IPS-20b (cell line): Measurements from ENCODE around the gene IER3.

Experiments used
- H3K27ac ChIP-seq: one replicate; pipeline ENCODE4 v1.5.1; 2013; ENCODE audit warnings: low read length
- H3K27me3 ChIP-seq: 2 replicates; pipeline ENCODE4 v1.6.1; 2013; ENCODE audit warnings: mild to moderate bottlenecking, low read length, inconsistent platforms; ENCODE audit not compliant: insufficient read depth
- H3K36me3 ChIP-seq: 2 replicates; pipeline ENCODE4 v1.6.1; 2013; ENCODE audit warnings: low read depth, mild to moderate bottlenecking, inconsistent platforms, low read length, moderate library complexity; ENCODE audit not compliant: insufficient read depth
- H3K4me1 ChIP-seq: 2 replicates; pipeline ENCODE4 v1.6.1; 2013; ENCODE audit warnings: mild to moderate bottlenecking, control low read depth, inconsistent platforms, low read length, moderate library complexity; ENCODE audit not compliant: insufficient read depth
- H3K4me3 ChIP-seq: 2 replicates; pipeline ENCODE4 v1.5.1; 2013; ENCODE audit warnings: mild to moderate bottlenecking, low read length, inconsistent platforms
- H3K9ac ChIP-seq: 2 replicates; pipeline ENCODE4 v1.6.1; 2013; ENCODE audit warnings: low read depth, mild to moderate bottlenecking, inconsistent platforms, low read length, moderate library complexity
- H3K9me3 ChIP-seq: 2 replicates; pipeline ENCODE4 v1.6.1; 2013; ENCODE audit warnings: mild to moderate bottlenecking, low read depth, low read length, inconsistent platforms; ENCODE audit not compliant: insufficient read depth

The IER3 gene

GRCh38 chr6:30742316-30743098 lies 1.8 kb downstream of the IER3 start, which contains the start of gene FLOT1:
Gene FLOT1 (minus strand): TSS chr6:30742687. CDS start chr6:30742189, 498 bp downstream.
- Histone ChIP-seq H3K27ac (peak within 1 kb of the TSS; percentile 82), H3K9me3 (no peaks in the 10 kb centered on the region), H3K4me1 (peaks cover 9% of the 10 kb centered on the region; the same call in 1 of the 2 replicates), H3K27me3 (peaks cover 8% of the 10 kb centered on the region; the same call in 1 of the 2 replicates), H3K9ac (peak within 1 kb of the TSS; percentile 90), H3K4me3 (peak within 1 kb of the TSS; percentile 96), H3K36me3 (peaks cover 39% of the 10 kb centered on the region)

GRCh38 chr6:30741789-30742315 lies 2.5 kb downstream of the IER3 start:
- Histone ChIP-seq H3K36me3 (peaks cover 45% of the 10 kb centered on the region), H3K4me3 (peak overlapping the region; percentile 96), H3K9ac (peak overlapping the region; percentile 90), H3K27me3 (peaks cover 8% of the 10 kb centered on the region; the same call in 1 of the 2 replicates), H3K9me3 (no peaks in the 10 kb centered on the region), H3K27ac (peak overlapping the region; percentile 82), H3K4me1 (peaks cover 9% of the 10 kb centered on the region; the same call in 1 of the 2 replicates)

- Histone ChIP-seq H3K4me3 (peak overlapping the region; percentile 96), H3K36me3 (peaks cover 47% of the 10 kb centered on the region), H3K9ac (peak overlapping the region; percentile 90; the same call in 1 of the 2 replicates), H3K27ac (no peak overlapping the region), H3K27me3 (peaks cover 8% of the 10 kb centered on the region; the same call in 1 of the 2 replicates), H3K9me3 (no peaks in the 10 kb centered on the region), H3K4me1 (peaks cover 9% of the 10 kb centered on the region; the same call in 1 of the 2 replicates)
These were observed 3.1 kb downstream of the IER3 start for GRCh38 chr6:30741063-30741779.

DNA sequence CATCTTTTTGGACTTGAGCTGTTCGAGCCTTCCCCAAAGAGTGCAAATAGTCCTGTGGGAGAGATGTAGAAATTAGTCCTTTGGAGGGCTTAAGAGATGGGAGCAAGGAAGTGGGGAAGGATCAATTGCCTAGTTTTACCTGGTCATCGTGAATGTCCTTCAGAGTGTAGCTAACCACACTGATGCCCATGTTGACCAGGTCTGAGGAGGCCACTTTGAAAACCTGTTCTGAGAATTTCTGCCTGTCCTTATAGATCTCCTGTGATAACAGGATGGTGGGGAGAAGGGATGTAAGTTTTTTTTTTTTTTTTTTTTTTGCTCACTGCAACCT lies 3.8 kb downstream of the IER3 start:
- peaks cover 55% of the 10 kb centered on the region for H3K36me3 ChIP-seq
- H3K27ac ChIP-seq, result no peak overlapping the region
- H3K4me3 ChIP-seq, result no peak overlapping the region
- H3K9me3 ChIP-seq, result no peaks in the 10 kb centered on the region
- H3K27me3 ChIP-seq, result peaks cover 8% of the 10 kb centered on the region; the same call in 1 of the 2 replicates
- H3K9ac ChIP-seq, result no peak overlapping the region
- peaks cover 9% of the 10 kb centered on the region; the same call in 1 of the 2 replicates for H3K4me1 ChIP-seq

GRCh38 chr6:30738532-30738931 lies 5.8 kb downstream of the IER3 start:
- H3K4me3 ChIP-seq, result no peak overlapping the region
- peaks cover 4% of the 10 kb centered on the region; the same call in 1 of the 2 replicates for H3K27me3 ChIP-seq
- peaks cover 5% of the 10 kb centered on the region; the same call in 1 of the 2 replicates for H3K4me1 ChIP-seq
- H3K9ac ChIP-seq, result no peak overlapping the region
- no peaks in the 10 kb centered on the region for H3K9me3 ChIP-seq
- H3K36me3 ChIP-seq, result peaks cover 71% of the 10 kb centered on the region
- no peak overlapping the region for H3K27ac ChIP-seq

GRCh38 chr6:30735668-30736314 lies 8.6 kb downstream of the IER3 start:
- Histone ChIP-seq H3K27ac (no peak overlapping the region), H3K9ac (no peak overlapping the region), H3K36me3 (peaks cover 83% of the 10 kb centered on the region), H3K4me1 (no peaks in the 10 kb centered on the region), H3K27me3 (no peaks in the 10 kb centered on the region), H3K9me3 (no peaks in the 10 kb centered on the region), H3K4me3 (no peak overlapping the region)

- H3K4me3 ChIP-seq, result no peak overlapping the region
- H3K27ac ChIP-seq, result no peak overlapping the region
- no peaks in the 10 kb centered on the region for H3K27me3 ChIP-seq
- no peak overlapping the region for H3K9ac ChIP-seq
- no peaks in the 10 kb centered on the region for H3K4me1 ChIP-seq
- H3K9me3 ChIP-seq, result no peaks in the 10 kb centered on the region
- peaks cover 75% of the 10 kb centered on the region for H3K36me3 ChIP-seq
These were observed 12.0 kb downstream of the IER3 start for GRCh38 chr6:30732237-30732943.

- Histone ChIP-seq H3K27me3 (no peaks in the 10 kb centered on the region), H3K9me3 (no peaks in the 10 kb centered on the region), H3K27ac (no peak overlapping the region), H3K4me3 (no peak overlapping the region), H3K9ac (no peak overlapping the region), H3K36me3 (peaks cover 70% of the 10 kb centered on the region), H3K4me1 (no peaks in the 10 kb centered on the region)
These were observed 13.5 kb downstream of the IER3 start for GRCh38 chr6:30730601-30731435.

DNA sequence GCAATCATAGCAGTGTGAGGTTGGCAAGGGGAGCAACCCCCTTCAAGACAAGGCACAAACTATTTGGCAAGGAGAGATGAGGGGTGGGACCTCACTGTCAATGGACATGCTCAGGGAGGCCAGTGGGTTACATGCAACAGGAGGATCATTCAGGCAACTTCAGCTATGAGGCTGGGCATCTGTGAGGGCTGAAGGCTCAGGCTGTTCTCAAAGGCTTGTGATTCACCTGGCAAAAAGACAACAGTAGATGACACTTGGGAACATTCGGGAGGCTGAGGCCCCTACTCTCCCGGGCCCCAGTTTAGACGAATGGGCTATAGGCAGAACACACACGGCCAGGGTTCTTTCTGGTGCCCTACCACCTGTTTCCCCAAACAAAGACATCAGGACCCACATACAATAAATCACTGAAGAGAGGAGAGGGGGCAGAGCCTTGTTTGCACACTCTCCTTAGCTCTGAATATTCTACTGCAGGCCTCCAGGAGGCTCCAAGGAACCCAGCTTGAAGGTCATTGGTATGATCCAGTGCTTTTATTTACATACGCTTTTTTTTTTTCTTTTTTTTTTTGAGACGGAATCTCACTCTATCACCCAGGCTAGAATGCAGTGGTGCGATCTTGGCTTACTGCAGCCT lies 16.3 kb downstream of the IER3 start:
- H3K9ac ChIP-seq, result no peak overlapping the region

More for the DNA sequence above, 16.3 kb downstream of the IER3 start:
- Histone ChIP-seq H3K27me3 (no peaks in the 10 kb centered on the region), H3K27ac (no peak overlapping the region), H3K4me1 (peaks cover 2% of the 10 kb centered on the region), H3K4me3 (no peak overlapping the region), H3K9me3 (no peaks in the 10 kb centered on the region), H3K36me3 (peaks cover 78% of the 10 kb centered on the region)
